Progenitor cell of endocrine pancreas (in vitro differentiated cells): Measurements from ENCODE around the gene GIMAP4. TPM values are rescaled to one million over a fixed set of nuclear protein-coding genes. Genes with fewer than 3 reads are reported as not detected.
"Not testable (repeated sequence)": the region's sequence is repeated elsewhere in the genome, so short reads cannot be mapped to it uniquely, and the experiment has no call there.

Experiments used
- DNase-seq: peaks from one replicate; pipeline ENCODE4 v3.0.0; 2021; ENCODE audit warnings: low spot score; ENCODE audit not compliant: unreplicated experiment
- H3K27ac Mint-ChIP-seq: 2 replicates; pipeline ENCODE4 v1.8.0; 2021; ENCODE audit warnings: mild to moderate bottlenecking, moderate library complexity, mixed read lengths
- H3K27me3 Mint-ChIP-seq: 2 replicates; pipeline ENCODE4 v1.8.0; 2021; ENCODE audit warnings: mixed read lengths
- H3K36me3 Mint-ChIP-seq: 2 replicates; pipeline ENCODE4 v1.8.0; 2022; ENCODE audit warnings: mixed read lengths; ENCODE audit not compliant: insufficient read depth
- H3K4me1 Mint-ChIP-seq: 2 replicates; pipeline ENCODE4 v1.8.0; 2021; ENCODE audit warnings: low read depth, mixed read lengths
- H3K4me3 Mint-ChIP-seq: 2 replicates; pipeline ENCODE4 v1.8.0; 2021; ENCODE audit warnings: low read depth, mild to moderate bottlenecking, moderate library complexity, mixed read lengths
- H3K9me3 Mint-ChIP-seq: 2 replicates; pipeline ENCODE4 v1.8.0; 2021; ENCODE audit warnings: low read depth, mixed read lengths
- total RNA-seq: library from RNA; stranded (reverse); gene quantifications from 2 replicates; pipeline ENCODE4 v1.2.1, GENCODE V29; 2021
- TF ChIP-seq, protein P1 (sequence below): fragments of 200-600 bp; sonication (generic); IDR thresholded peaks from one replicate; pipeline ENCODE4 v1.5.0; 2021; ENCODE audit warnings: antibody characterized with exemption, mild to moderate bottlenecking; ENCODE audit not compliant: unreplicated experiment

The GIMAP4 gene
- total RNA-seq, 1 donor from 2014 or later, result not detected

DNA sequence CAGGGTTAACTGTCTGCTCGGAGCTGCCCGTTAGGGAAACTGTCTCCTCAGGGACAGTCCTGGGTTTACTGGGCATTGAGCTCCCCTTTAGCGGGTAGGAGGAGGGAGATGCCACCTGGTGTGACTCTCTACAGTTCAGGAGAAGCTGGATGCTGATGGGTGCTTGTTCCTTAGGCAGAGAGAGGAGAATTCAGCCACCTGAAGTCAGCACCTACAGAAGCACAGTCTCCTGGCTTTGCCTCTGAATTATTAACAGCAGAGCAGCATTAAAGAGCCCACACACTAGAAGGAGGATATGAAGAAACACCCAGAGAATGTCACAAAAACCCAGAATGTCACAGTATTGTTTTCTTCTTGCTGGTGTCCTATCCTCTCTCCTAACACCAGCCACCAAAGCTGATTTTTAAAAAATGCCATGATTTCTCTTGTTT is 696 bp downstream of the GIMAP4 start:
- Mint-ChIP-seq H3K27ac (no peak overlapping the region), H3K4me1 (no peaks in the 10 kb centered on the region)
- TF ChIP-seq, protein P1, sequence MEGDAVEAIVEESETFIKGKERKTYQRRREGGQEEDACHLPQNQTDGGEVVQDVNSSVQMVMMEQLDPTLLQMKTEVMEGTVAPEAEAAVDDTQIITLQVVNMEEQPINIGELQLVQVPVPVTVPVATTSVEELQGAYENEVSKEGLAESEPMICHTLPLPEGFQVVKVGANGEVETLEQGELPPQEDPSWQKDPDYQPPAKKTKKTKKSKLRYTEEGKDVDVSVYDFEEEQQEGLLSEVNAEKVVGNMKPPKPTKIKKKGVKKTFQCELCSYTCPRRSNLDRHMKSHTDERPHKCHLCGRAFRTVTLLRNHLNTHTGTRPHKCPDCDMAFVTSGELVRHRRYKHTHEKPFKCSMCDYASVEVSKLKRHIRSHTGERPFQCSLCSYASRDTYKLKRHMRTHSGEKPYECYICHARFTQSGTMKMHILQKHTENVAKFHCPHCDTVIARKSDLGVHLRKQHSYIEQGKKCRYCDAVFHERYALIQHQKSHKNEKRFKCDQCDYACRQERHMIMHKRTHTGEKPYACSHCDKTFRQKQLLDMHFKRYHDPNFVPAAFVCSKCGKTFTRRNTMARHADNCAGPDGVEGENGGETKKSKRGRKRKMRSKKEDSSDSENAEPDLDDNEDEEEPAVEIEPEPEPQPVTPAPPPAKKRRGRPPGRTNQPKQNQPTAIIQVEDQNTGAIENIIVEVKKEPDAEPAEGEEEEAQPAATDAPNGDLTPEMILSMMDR, result no peak

DNA sequence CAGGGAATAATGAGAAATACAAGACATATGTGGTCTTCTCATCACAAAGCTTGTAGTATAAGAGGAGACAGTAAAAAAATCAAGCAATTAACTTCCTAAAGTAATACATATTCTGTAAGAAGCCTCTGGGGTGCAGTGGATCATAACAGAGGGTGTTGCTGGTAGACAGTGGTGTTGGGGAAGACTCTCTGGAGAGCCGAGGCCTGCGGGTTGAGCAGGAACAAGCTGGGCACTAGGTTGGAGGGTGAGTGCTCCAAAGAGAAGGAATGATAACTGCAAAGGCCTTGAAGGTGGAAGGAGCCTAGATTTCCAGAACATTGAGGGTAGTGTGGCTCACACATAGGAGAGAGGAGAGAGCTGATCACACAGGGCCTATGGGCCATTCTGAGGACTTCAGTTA is 1.5 kb downstream of the GIMAP4 start:
- Mint-ChIP-seq H3K36me3 (no peaks in the 10 kb centered on the region), H3K4me3 (no peak overlapping the region), H3K4me1 (no peaks in the 10 kb centered on the region), H3K27me3 (no peaks in the 10 kb centered on the region), H3K27ac (no peak overlapping the region), H3K9me3 (no peaks in the 10 kb centered on the region)
- DNase-seq, result no peak
- TF ChIP-seq, protein P1, result no peak

More for the DNA sequence above, 696 bp downstream of the GIMAP4 start:
- Mint-ChIP-seq H3K4me3 (no peak overlapping the region), H3K9me3 (no peaks in the 10 kb centered on the region), H3K27me3 (no peaks in the 10 kb centered on the region), H3K36me3 (no peaks in the 10 kb centered on the region)
- DNase-seq, result no peak

DNA sequence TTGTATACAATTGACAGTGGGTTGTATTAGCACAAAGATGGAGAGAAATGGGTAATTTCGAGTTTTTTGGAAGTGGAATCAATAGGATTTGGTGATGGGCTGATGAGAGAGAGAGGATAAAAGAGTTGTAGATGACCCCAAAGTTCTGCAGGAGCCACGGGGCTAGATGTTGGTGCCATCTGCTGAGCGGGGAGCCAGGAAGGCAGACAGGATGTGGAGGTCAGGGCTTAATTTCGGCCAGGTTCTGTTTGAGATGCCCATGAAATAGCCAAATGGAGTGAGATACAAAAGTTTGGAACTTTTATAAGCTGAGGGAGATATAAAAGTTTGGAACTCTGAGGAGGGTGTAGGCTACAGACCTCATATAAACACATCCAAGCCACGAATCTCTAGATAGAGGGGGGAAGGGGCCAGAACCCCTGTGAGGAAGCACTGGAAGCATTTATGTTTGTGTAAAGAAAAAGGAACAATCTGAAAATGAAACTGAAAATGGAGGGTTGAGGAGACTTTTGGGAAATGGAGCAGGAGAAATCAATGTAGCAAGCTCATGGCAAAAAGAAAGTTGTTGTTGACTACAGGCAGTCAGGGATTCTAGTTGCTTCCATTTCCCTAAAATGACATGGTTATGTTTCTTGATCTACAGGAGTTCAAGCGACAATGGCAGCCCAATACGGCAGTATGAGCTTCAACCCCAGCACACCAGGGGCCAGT is 2.2 kb downstream of the GIMAP4 start:
- Mint-ChIP-seq H3K9me3 (no peaks in the 10 kb centered on the region), H3K27ac (no peak overlapping the region), H3K36me3 (no peaks in the 10 kb centered on the region), H3K4me3 (no peak overlapping the region), H3K4me1 (no peaks in the 10 kb centered on the region), H3K27me3 (no peaks in the 10 kb centered on the region)
- TF ChIP-seq, protein P1, result no peak
- no peak for DNase-seq

DNA sequence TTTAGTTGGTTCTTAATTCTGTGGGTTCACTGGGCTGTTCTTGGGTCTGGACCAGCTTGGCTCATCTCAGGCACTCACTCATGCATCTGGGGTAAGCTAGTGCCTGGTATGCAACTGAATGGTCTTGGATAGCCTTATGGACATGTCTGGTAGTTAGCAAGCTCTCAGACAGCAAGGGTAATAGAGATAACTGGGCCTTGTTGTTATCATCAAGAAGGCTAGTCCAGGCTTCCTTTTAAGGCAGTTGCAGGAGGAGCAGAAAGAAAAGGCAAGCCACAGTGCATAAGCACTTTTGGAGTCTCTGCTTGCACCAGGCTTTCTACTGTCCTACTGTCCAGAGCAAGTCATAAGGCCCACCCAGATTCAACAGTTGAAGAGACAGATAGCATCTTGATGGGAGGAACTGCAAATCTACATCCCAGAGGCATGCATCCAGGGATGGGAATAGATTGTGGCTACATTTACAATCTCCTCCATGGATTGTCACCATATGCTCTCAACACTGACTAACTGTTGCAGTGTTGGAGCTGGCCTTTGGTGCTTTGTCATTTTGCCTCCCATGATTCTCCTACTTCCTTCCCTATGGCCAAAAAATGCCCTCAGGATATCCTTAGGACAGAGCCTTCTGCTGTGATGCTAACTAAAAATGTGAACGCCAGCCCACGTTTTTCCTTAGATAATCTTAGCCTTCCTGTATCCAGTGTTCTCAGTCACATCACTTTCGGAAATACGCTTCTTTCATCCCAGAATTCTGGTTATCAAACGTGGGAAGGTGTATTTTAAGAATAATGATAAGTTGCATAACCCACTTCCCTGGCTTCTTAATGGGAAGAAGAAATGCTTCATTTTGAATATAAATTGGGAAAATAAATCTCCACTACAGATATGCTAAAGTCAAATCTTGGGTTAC is 3.6 kb downstream of the GIMAP4 start:
- Mint-ChIP-seq H3K27me3 (no peaks in the 10 kb centered on the region), H3K4me3 (no peak overlapping the region), H3K27ac (no peak overlapping the region), H3K36me3 (no peaks in the 10 kb centered on the region), H3K9me3 (peaks cover under 1% of the 10 kb centered on the region), H3K4me1 (no peaks in the 10 kb centered on the region)
- TF ChIP-seq, protein P1, result no peak
- DNase-seq, result no peak

DNA sequence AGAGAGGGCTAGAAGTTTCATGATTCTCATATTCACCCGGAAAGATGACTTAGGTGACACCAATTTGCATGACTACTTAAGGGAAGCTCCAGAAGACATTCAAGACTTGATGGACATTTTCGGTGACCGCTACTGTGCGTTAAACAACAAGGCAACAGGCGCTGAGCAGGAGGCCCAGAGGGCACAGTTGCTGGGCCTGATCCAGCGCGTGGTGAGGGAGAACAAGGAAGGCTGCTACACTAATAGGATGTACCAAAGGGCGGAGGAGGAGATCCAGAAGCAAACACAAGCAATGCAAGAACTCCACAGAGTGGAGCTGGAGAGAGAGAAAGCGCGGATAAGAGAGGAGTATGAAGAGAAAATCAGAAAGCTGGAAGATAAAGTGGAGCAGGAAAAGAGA is 5.3 kb downstream of the GIMAP4 start:
- H3K4me3 Mint-ChIP-seq, result no peak overlapping the region
- H3K9me3 Mint-ChIP-seq, result peaks cover 6% of the 10 kb centered on the region
- DNase-seq, result no peak
- H3K27ac Mint-ChIP-seq, result no peak overlapping the region
- no peaks in the 10 kb centered on the region for H3K36me3 Mint-ChIP-seq
- TF ChIP-seq, protein P1, result no peak
- H3K4me1 Mint-ChIP-seq, result no peaks in the 10 kb centered on the region
- H3K27me3 Mint-ChIP-seq, result no peaks in the 10 kb centered on the region

DNA sequence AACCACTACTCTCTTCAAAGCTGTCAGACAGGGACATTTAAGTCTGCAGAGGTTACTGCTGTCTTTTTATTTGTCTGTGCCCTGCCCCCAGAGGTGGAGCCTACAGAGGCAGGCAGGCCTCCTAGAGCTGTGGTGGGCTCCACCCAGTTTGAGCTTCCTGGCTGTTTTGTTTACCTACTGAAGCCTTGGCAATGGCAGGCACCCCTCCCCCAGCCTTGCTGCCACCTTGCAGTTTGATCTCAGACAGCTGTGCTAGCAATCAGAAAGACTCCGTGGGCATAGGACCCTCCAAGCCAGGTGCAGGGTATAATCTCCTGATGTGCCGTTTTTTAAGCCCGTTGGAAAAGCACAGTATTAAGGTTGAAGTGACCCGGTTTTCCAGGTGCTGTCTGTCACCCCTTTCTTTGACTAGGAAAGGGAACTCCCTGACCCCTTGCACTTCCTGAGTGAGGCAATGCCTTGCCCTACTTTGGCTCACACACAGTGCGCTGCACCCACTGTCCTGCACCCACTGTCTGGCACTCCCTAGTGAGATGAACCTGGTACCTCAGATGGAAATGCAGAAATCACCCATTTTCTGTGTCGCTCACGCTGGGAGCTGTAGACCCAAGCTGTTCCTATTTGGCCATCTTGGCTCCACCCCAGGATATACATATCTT is 12.9 kb downstream of the GIMAP4 start:
- DNase-seq, H3K4me3 Mint-ChIP-seq, H3K27ac Mint-ChIP-seq, H3K4me1 Mint-ChIP-seq, H3K36me3 Mint-ChIP-seq, H3K27me3 Mint-ChIP-seq: not testable (repeated sequence)
- H3K9me3 Mint-ChIP-seq, result peaks cover 26% of the 10 kb centered on the region
